Bronchial epithelial cell (primary cell): ENCODE data around the gene HMCN1. TPM values are rescaled to one million over a fixed set of nuclear protein-coding genes. Genes with fewer than 3 reads are reported as not detected.

Experiments used
- DNase-seq: peaks from one replicate; pipeline ENCODE4 v3.0.0-alpha.2; 2010; ENCODE audit warnings: low read depth
- FAIRE-seq: peaks from 2 replicates; lab custom pipeline; 2011; peaks lifted over from hg19 to GRCh38; lab: Jason Lieb, UNC
- H3K27me3 ChIP-seq: 2 replicates; pipeline ENCODE4 v1.5.1; 2011; ENCODE audit warnings: low read length; ENCODE audit not compliant: control insufficient read depth, insufficient read depth
- H3K36me3 ChIP-seq: 2 replicates; pipeline ENCODE4 v1.5.1; 2011; ENCODE audit warnings: low read length; ENCODE audit not compliant: control insufficient read depth, insufficient read depth
- H3K4me3 ChIP-seq: 2 replicates; pipeline ENCODE4 v1.5.1; 2011; ENCODE audit warnings: mild to moderate bottlenecking, low read depth, low read length, control low read depth
- CTCF ChIP-seq: IDR thresholded peaks from 2 replicates; pipeline ENCODE4 v1.5.1; 2011; ENCODE audit warnings: mild to moderate bottlenecking, moderate library complexity, low read length, control low read depth, inconsistent platforms; ENCODE audit not compliant: insufficient read depth, severe bottlenecking
- total RNA-seq: library from RNA; depleted of rRNA; stranded (reverse); fragments of >200 nt; gene quantifications from 2 replicates; pipeline ENCODE4 v1.2.1, GENCODE V29; 2014

The HMCN1 gene
- total RNA-seq, 1 donor from 2014 or later = 1.1 TPM

GRCh38 chr1:185974367-185975170, 240.4 kb downstream of the HMCN1 start:
- H3K27me3 ChIP-seq = no peaks in the 10 kb centered on the region
- DNase-seq (no peak), FAIRE-seq (no peak)
- H3K4me3 ChIP-seq = no peak overlapping the region
- no peaks in the 10 kb centered on the region for H3K36me3 ChIP-seq
- TF ChIP-seq CTCF = no peak

- Histone ChIP-seq H3K4me3 (no peak overlapping the region), H3K36me3 (no peaks in the 10 kb centered on the region), H3K27me3 (no peaks in the 10 kb centered on the region)
- DNase-seq (no peak), FAIRE-seq (no peak)
- no peak for TF ChIP-seq CTCF
These were observed 246.7 kb downstream of the HMCN1 start for GRCh38 chr1:185980891-185981290.

GRCh38 chr1:185984113-185984836, 250.1 kb downstream of the HMCN1 start:
- no peak for DNase-seq
- no peaks in the 10 kb centered on the region for H3K27me3 ChIP-seq
- no peak for TF ChIP-seq CTCF
- FAIRE-seq = no peak
- no peaks in the 10 kb centered on the region for H3K36me3 ChIP-seq
- no peak overlapping the region for H3K4me3 ChIP-seq

GRCh38 chr1:185987611-185988321, 253.6 kb downstream of the HMCN1 start:
- no peak for FAIRE-seq
- H3K4me3 ChIP-seq = no peak overlapping the region
- no peaks in the 10 kb centered on the region for H3K36me3 ChIP-seq
- no peak for DNase-seq
- no peak for TF ChIP-seq CTCF
- H3K27me3 ChIP-seq = no peaks in the 10 kb centered on the region

GRCh38 chr1:185990565-185990964, 256.4 kb downstream of the HMCN1 start:
- H3K27me3 ChIP-seq = no peaks in the 10 kb centered on the region
- no peak for TF ChIP-seq CTCF
- H3K4me3 ChIP-seq = no peak overlapping the region
- no peak for DNase-seq
- FAIRE-seq = no peak
- H3K36me3 ChIP-seq = no peaks in the 10 kb centered on the region
